SK-N-SH (cell line): ENCODE results near the gene CDK14. TPM values are rescaled to one million over a fixed set of nuclear protein-coding genes. Genes with fewer than 3 reads are reported as not detected.

ENCODE experiments used
- CTCF ChIA-PET: fragments of 300-600, 350-600 bp; formaldehyde crosslinking; extraction: SDS; loops from one replicate; lab custom pipeline; 2021; lab: Yijun Ruan, JAX
- POLR2A ChIA-PET: fragments of 350-600 bp; sonication (Branson Sonifier 250); formaldehyde crosslinking; extraction: SDS; loops from one replicate; lab custom pipeline; 2020; ENCODE audit warnings: antibody characterized with exemption, inconsistent platforms; lab: Yijun Ruan, JAX
- DNase-seq: peaks from one replicate; pipeline ENCODE4 v3.0.0; 2012
- H2AFZ ChIP-seq: fragments of 200-600 bp; sonication (generic); 2 replicates; pipeline ENCODE4 v1.8.1; 2016; ENCODE audit warnings: antibody characterized with exemption, mild to moderate bottlenecking, low read depth
- H3F3A ChIP-seq: fragments of 200-600 bp; sonication (generic); replicated peaks from 2 replicates; pipeline ENCODE3; 2016; ENCODE audit warnings: antibody characterized with exemption, mild to moderate bottlenecking; ENCODE audit not compliant: insufficient read depth
- H3K27ac ChIP-seq, 2 experiments: fragments of 200-500 bp in 1 of 2; fragments of 200-600 bp in 1 of 2; sonication (Bioruptor generic) in 1 of 2; sonication (generic), shearing (Covaris generic) in 1 of 2; 2 replicates each; pipeline versions ENCODE4 v1.5.1 to v1.6.1; 2014 to 2016; ENCODE audit warnings: low read depth in 2 of 2, inconsistent platforms in 1 of 2, low read length in 1 of 2, mild to moderate bottlenecking in 1 of 2, mixed read lengths in 1 of 2
- H3K27me3 ChIP-seq: fragments of 200-600 bp; sonication (generic), shearing (Covaris generic); 2 replicates; pipeline ENCODE4 v1.6.1; 2016; ENCODE audit warnings: mixed run types; ENCODE audit not compliant: insufficient read depth
- H3K36me3 ChIP-seq, 2 experiments: fragments of 200-500 bp in 1 of 2; fragments of 200-600 bp in 1 of 2; sonication (Bioruptor generic) in 1 of 2; sonication (generic) in 1 of 2; replicated peaks in 1 of 2; 2 replicates each; pipeline versions ENCODE3 to v1.5.1; 2014 to 2016; ENCODE audit warnings: low read length in 1 of 2, mild to moderate bottlenecking in 1 of 2; ENCODE audit not compliant: insufficient read depth in 2 of 2, control insufficient read depth in 1 of 2
- H3K4me1 ChIP-seq, 2 experiments: fragments of 200-500 bp in 1 of 2; fragments of 200-600 bp in 1 of 2; sonication (Bioruptor generic) in 1 of 2; sonication (generic), shearing (Covaris generic) in 1 of 2; 2 replicates each; pipeline versions ENCODE4 v1.5.1 to v1.6.1; 2014 to 2016; ENCODE audit warnings: low read depth in 1 of 2, low read length in 1 of 2, mixed run types in 1 of 2; ENCODE audit not compliant: insufficient read depth in 2 of 2, control insufficient read depth in 1 of 2
- H3K4me2 ChIP-seq: fragments of 200-600 bp; sonication (generic), shearing (Covaris generic); 2 replicates; pipeline ENCODE4 v1.6.1; 2017; ENCODE audit warnings: mixed run types
- H3K4me3 ChIP-seq, 2 experiments: fragments of 200-500 bp in 1 of 2; fragments of 200-600 bp in 1 of 2; sonication (Bioruptor generic) in 1 of 2; sonication (generic), shearing (Covaris generic) in 1 of 2; 2 replicates each; pipeline versions ENCODE4 v1.5.1 to v1.8.1; 2014 to 2016; ENCODE audit warnings: low read depth in 2 of 2, inconsistent platforms in 1 of 2, low read length in 1 of 2, mild to moderate bottlenecking in 1 of 2, mixed read lengths in 1 of 2, moderate library complexity in 1 of 2
- H3K79me2 ChIP-seq: fragments of 200-600 bp; sonication (generic); 2 replicates; pipeline ENCODE4 v1.8.1; 2017; ENCODE audit warnings: mild to moderate bottlenecking; ENCODE audit not compliant: insufficient read depth
- H3K9ac ChIP-seq: fragments of 200-600 bp; sonication (generic); 2 replicates; pipeline ENCODE4 v1.6.1; 2017; ENCODE audit warnings: mixed run types
- H3K9me2 ChIP-seq: fragments of 200-600 bp; sonication (generic); 2 replicates; pipeline ENCODE4 v1.6.1; 2017; ENCODE audit warnings: mixed run types
- H3K9me3 ChIP-seq: fragments of 200-600 bp; sonication (generic); 2 replicates; pipeline ENCODE4 v1.6.1; 2017; ENCODE audit warnings: mixed run types, mild to moderate bottlenecking, moderate library complexity
- H4K20me1 ChIP-seq: fragments of 200-600 bp; sonication (generic); 2 replicates; pipeline ENCODE4 v1.6.1; 2017; ENCODE audit warnings: mild to moderate bottlenecking, mixed run types; ENCODE audit not compliant: insufficient read depth
- ELF1 ChIP-seq: IDR thresholded peaks from 2 replicates; pipeline ENCODE4 v1.4.0; 2012
- EZH2phosphoT487 ChIP-seq: fragments of 200-600 bp; sonication (generic); IDR thresholded peaks from 2 replicates; pipeline ENCODE4 v1.6.1; 2017; ENCODE audit warnings: low read depth, mixed run types, mild to moderate bottlenecking, antibody characterized with exemption, moderate library complexity, borderline replicate concordance
- GABPA ChIP-seq: IDR thresholded peaks from 2 replicates; pipeline ENCODE4 v1.4.0; 2012; ENCODE audit warnings: low read depth, mild to moderate bottlenecking
- JUND ChIP-seq: IDR thresholded peaks from 2 replicates; pipeline ENCODE4 v1.4.0; 2012
- MXI1 ChIP-seq: IDR thresholded peaks from 2 replicates; pipeline ENCODE4 v1.6.1; 2012; ENCODE audit warnings: mild to moderate bottlenecking, low read depth, low read length, improper control_type of control experiment
- NFIC ChIP-seq: IDR thresholded peaks from 2 replicates; pipeline ENCODE4 v1.4.0; 2012; ENCODE audit warnings: borderline replicate concordance
- POLR2AphosphoS5 ChIP-seq: IDR thresholded peaks from 2 replicates; pipeline ENCODE4 v1.6.1; 2012; ENCODE audit warnings: low read depth, low read length
- RAD21 ChIP-seq: IDR thresholded peaks from 2 replicates; pipeline ENCODE4 v1.6.1; 2012; ENCODE audit warnings: mild to moderate bottlenecking, low read length
- RFX5 ChIP-seq: IDR thresholded peaks from 2 replicates; pipeline ENCODE4 v1.6.1; 2012; ENCODE audit warnings: mild to moderate bottlenecking, improper control_type of control experiment, low read length
- RXRA ChIP-seq: IDR thresholded peaks from 2 replicates; pipeline ENCODE4 v1.4.0; 2012; ENCODE audit warnings: low read depth, mild to moderate bottlenecking, borderline replicate concordance
- SMC3 ChIP-seq: IDR thresholded peaks from 2 replicates; pipeline ENCODE4 v1.6.1; 2012; ENCODE audit warnings: low read depth, low read length, improper control_type of control experiment
- YY1 ChIP-seq: IDR thresholded peaks from 2 replicates; pipeline ENCODE4 v1.4.0; 2012; ENCODE audit warnings: low read depth, mild to moderate bottlenecking
- ZBTB33 ChIP-seq: IDR thresholded peaks from 2 replicates; pipeline ENCODE4 v1.4.0; 2012; ENCODE audit warnings: low read depth, borderline replicate concordance
- WGBS: methylation state at CpG from one replicate; pipeline ENCODE4 v1.1.6; 2017; ENCODE audit warnings: low lambda C conversion rate; 5-methylcytosine and 5-hydroxymethylcytosine counted together
- polyA plus RNA-seq, 3 experiments: library from polyadenylated mRNA; depleted of rRNA; stranded (reverse); fragments of >200 nt; gene quantifications; 2 replicates each; pipeline ENCODE4 v1.2.3, GENCODE V29; 2012
- TF ChIP-seq, protein P1 (sequence below): IDR thresholded peaks from 2 replicates; pipeline ENCODE4 v1.6.1; 2012; ENCODE audit warnings: mild to moderate bottlenecking, low read depth, low read length, moderate library complexity
- TF ChIP-seq, protein P2 (sequence below): fragments of 200-600 bp; sonication (generic); IDR thresholded peaks from 2 replicates; pipeline ENCODE4 v1.6.1; 2017; ENCODE audit warnings: antibody characterized with exemption, mild to moderate bottlenecking, moderate library complexity
- TF ChIP-seq, protein P3 (sequence below): fragments of 150-350 bp; IDR thresholded peaks from 2 replicates; pipeline ENCODE4 v1.6.1; 2017; ENCODE audit warnings: antibody characterized with exemption, low read length, low read depth, borderline replicate concordance
- TF ChIP-seq, protein P4 (sequence below): IDR thresholded peaks from 2 replicates; pipeline ENCODE4 v1.4.0; 2012; ENCODE audit warnings: low read depth
- TF ChIP-seq, protein P5 (sequence below): fragments of 150-350 bp; IDR thresholded peaks from 2 replicates; pipeline ENCODE4 v1.6.1; 2016; ENCODE audit warnings: mild to moderate bottlenecking, low read depth, low read length
- TF ChIP-seq, protein P6 (sequence below): IDR thresholded peaks from 2 replicates; pipeline ENCODE4 v1.4.0; 2012; ENCODE audit warnings: low read depth, borderline replicate concordance

Gene CDK14
- polyA plus RNA-seq, 1 of the 3 experiments (the other 2 are of a cell fraction) = 13.9 TPM

- no peak overlapping the region for H2AFZ ChIP-seq
- H3K9me3 ChIP-seq = peaks cover 10% of the 10 kb centered on the region; the same call in 1 of the 2 replicates
- no peak overlapping the region for H3K27ac ChIP-seq
- peaks cover 39% of the 10 kb centered on the region for H3K79me2 ChIP-seq
- peaks cover 0 to 9% of the 10 kb centered on the region in 2 experiments; a peak in 1 of 4 replicates for H3K4me1 ChIP-seq
- CTCF ChIA-PET = interaction anchor here (1.2 kb wide), 1 partner anchor 10 kb away, joined by 4 read pairs; no protein-coding TSS in a partner anchor
- TF ChIP-seq EZH2phosphoT487 (no peak), NFIC (no peak), POLR2AphosphoS5 (no peak), ELF1 (no peak), JUND (no peak), MXI1 (no peak), RFX5 (no peak), YY1 (no peak), ZBTB33 (no peak), RXRA (no peak), GABPA (no peak), SMC3 (no peak), RAD21 (no peak)
- TF ChIP-seq, protein P1, sequence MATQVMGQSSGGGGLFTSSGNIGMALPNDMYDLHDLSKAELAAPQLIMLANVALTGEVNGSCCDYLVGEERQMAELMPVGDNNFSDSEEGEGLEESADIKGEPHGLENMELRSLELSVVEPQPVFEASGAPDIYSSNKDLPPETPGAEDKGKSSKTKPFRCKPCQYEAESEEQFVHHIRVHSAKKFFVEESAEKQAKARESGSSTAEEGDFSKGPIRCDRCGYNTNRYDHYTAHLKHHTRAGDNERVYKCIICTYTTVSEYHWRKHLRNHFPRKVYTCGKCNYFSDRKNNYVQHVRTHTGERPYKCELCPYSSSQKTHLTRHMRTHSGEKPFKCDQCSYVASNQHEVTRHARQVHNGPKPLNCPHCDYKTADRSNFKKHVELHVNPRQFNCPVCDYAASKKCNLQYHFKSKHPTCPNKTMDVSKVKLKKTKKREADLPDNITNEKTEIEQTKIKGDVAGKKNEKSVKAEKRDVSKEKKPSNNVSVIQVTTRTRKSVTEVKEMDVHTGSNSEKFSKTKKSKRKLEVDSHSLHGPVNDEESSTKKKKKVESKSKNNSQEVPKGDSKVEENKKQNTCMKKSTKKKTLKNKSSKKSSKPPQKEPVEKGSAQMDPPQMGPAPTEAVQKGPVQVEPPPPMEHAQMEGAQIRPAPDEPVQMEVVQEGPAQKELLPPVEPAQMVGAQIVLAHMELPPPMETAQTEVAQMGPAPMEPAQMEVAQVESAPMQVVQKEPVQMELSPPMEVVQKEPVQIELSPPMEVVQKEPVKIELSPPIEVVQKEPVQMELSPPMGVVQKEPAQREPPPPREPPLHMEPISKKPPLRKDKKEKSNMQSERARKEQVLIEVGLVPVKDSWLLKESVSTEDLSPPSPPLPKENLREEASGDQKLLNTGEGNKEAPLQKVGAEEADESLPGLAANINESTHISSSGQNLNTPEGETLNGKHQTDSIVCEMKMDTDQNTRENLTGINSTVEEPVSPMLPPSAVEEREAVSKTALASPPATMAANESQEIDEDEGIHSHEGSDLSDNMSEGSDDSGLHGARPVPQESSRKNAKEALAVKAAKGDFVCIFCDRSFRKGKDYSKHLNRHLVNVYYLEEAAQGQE = no peak
- TF ChIP-seq, protein P2, sequence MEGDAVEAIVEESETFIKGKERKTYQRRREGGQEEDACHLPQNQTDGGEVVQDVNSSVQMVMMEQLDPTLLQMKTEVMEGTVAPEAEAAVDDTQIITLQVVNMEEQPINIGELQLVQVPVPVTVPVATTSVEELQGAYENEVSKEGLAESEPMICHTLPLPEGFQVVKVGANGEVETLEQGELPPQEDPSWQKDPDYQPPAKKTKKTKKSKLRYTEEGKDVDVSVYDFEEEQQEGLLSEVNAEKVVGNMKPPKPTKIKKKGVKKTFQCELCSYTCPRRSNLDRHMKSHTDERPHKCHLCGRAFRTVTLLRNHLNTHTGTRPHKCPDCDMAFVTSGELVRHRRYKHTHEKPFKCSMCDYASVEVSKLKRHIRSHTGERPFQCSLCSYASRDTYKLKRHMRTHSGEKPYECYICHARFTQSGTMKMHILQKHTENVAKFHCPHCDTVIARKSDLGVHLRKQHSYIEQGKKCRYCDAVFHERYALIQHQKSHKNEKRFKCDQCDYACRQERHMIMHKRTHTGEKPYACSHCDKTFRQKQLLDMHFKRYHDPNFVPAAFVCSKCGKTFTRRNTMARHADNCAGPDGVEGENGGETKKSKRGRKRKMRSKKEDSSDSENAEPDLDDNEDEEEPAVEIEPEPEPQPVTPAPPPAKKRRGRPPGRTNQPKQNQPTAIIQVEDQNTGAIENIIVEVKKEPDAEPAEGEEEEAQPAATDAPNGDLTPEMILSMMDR = no peak
- TF ChIP-seq, protein P3, sequence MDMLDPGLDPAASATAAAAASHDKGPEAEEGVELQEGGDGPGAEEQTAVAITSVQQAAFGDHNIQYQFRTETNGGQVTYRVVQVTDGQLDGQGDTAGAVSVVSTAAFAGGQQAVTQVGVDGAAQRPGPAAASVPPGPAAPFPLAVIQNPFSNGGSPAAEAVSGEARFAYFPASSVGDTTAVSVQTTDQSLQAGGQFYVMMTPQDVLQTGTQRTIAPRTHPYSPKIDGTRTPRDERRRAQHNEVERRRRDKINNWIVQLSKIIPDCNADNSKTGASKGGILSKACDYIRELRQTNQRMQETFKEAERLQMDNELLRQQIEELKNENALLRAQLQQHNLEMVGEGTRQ = no peak
- TF ChIP-seq, protein P4, sequence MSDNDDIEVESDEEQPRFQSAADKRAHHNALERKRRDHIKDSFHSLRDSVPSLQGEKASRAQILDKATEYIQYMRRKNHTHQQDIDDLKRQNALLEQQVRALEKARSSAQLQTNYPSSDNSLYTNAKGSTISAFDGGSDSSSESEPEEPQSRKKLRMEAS = no peak
- TF ChIP-seq, protein P5, sequence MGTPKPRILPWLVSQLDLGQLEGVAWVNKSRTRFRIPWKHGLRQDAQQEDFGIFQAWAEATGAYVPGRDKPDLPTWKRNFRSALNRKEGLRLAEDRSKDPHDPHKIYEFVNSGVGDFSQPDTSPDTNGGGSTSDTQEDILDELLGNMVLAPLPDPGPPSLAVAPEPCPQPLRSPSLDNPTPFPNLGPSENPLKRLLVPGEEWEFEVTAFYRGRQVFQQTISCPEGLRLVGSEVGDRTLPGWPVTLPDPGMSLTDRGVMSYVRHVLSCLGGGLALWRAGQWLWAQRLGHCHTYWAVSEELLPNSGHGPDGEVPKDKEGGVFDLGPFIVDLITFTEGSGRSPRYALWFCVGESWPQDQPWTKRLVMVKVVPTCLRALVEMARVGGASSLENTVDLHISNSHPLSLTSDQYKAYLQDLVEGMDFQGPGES = no peak
- TF ChIP-seq, protein P6, sequence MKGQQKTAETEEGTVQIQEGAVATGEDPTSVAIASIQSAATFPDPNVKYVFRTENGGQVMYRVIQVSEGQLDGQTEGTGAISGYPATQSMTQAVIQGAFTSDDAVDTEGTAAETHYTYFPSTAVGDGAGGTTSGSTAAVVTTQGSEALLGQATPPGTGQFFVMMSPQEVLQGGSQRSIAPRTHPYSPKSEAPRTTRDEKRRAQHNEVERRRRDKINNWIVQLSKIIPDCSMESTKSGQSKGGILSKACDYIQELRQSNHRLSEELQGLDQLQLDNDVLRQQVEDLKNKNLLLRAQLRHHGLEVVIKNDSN = no peak
- H3K4me3 ChIP-seq = no peak overlapping the region
- DNase-seq = no peak
- H3F3A ChIP-seq = peaks cover 16% of the 10 kb centered on the region
- POLR2A ChIA-PET = no interaction called here
- H3K4me2 ChIP-seq = no peak overlapping the region
- H3K27me3 ChIP-seq = no peaks in the 10 kb centered on the region
- no peak overlapping the region for H3K9ac ChIP-seq
- 81% methylated on average over 2 of the region's 2 CpGs for WGBS
- peaks cover 4% of the 10 kb centered on the region; the same call in 1 of the 2 replicates for H3K9me2 ChIP-seq
- H4K20me1 ChIP-seq = peaks cover 4% of the 10 kb centered on the region; the same call in 1 of the 2 replicates
- H3K36me3 ChIP-seq = peaks cover 0 to 59% of the 10 kb centered on the region in 2 experiments
These were observed 143.6 kb downstream of the CDK14 start for GRCh38 chr7:90739716-90740115.
